GM12874 (cell line): ENCODE measurements around the gene RFX5.

Experiments
- CTCF ChIP-seq: IDR thresholded peaks from 2 replicates; pipeline ENCODE4 v1.5.1; 2011; ENCODE audit warnings: low read depth, mild to moderate bottlenecking, control low read depth, low read length, moderate library complexity; ENCODE audit not compliant: insufficient read depth

Gene RFX5

GRCh38 chr1:151334822-151335221 is 12.2 kb downstream of the RFX5 start:
- no peak for TF ChIP-seq CTCF

DNA sequence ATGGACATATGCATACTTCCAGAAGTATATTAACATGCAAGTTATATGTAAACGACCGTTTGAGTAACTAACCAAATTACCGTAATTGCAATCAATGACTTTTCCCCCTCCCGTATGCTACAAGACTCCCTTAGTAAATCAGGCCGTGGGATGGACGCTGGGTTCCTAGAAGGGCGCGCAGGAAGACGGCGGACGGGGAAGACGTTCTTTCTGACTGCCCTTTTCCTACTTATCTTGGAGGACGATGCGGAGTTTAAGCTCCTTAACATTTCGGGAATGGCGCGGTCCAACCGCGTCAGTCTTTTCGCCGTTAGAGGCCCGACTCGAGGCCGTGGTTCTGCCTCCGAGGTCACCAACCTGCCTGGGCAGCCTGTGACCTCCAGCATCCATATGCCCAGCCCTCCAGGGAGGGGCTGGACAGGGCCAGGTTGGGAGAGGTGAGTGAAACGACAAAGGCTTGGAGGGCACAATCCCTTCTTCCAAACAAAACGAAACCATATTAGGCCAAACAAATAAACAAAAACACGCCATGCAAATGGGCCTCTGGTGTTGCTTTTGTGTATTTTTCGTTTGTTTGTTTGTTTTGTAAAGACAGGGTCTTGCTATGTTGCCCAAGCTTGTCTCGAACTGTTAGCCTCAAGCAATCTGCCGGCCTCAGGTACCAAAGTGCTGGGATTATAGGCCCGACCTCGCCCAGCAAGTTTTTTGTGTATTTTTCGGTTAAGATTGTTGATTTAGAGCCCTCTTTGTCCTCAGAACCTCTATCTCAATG is 19.0 kb downstream of the RFX5 start:
- TF ChIP-seq CTCF, result no peak

DNA sequence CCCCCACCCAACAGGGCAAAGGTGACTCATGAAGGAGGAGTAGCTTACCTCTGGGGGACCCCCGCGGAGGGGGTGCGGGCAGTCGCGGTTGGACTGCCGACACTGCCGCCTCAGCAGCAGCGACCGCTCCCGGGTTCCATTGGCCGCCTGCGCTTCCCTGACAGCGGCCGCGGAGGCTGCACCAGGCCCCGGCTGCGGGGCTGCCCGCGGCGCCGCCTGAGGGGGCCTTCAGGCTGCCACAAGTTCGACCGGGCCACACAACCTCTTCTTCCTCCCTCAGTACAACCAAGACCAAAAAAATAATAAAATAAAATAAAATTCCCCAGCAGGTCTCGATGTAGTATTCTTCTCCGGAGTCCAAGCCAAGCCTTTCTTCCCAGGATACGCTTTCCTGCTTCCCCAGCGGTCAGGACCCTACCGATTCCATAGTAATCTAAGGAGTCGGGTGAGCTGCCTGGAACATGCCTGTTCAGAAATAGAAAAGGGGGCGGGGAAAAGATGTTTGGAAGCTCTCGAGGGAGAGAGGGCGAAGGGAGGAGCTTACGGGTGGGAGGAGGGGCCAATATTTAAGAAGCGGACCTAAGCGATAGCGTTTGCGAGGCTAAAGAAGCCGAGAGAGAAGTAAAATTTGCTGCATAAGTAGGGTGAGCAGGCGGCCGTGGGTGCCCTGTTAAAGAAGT is 19.7 kb downstream of the RFX5 start, which contains the start of gene PI4KB:
Gene PI4KB, minus strand, starts transcription at position 194 of the 680 bp plus-strand sequence. CDS start 10,935 bp downstream, outside the sequence.
- TF ChIP-seq CTCF, result no peak

GRCh38 chr1:151326619-151327222 is 20.3 kb downstream of the RFX5 start:
- no peak for TF ChIP-seq CTCF

GRCh38 chr1:151325646-151326429 is 21.2 kb downstream of the RFX5 start:
- TF ChIP-seq CTCF, result no peak

DNA sequence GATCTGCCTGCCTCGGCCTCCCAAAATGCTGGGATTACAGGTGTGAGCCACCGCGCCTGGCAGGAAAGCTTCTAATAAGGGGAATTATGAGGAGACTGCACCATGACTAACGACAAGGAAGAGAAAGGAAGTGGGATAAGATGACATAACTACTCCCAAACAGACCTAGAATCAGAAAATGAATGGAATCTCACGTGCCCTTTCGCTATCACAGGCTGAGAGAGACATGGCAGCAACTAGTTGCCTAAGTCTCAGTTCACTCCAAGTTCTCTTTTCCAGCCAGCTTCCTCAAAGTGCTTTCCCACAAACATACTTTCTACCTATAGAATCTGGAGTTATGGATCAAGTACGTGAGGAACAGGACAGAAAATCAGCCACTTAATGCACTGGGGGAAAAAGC is 21.8 kb downstream of the RFX5 start:
- no peak for TF ChIP-seq CTCF

DNA sequence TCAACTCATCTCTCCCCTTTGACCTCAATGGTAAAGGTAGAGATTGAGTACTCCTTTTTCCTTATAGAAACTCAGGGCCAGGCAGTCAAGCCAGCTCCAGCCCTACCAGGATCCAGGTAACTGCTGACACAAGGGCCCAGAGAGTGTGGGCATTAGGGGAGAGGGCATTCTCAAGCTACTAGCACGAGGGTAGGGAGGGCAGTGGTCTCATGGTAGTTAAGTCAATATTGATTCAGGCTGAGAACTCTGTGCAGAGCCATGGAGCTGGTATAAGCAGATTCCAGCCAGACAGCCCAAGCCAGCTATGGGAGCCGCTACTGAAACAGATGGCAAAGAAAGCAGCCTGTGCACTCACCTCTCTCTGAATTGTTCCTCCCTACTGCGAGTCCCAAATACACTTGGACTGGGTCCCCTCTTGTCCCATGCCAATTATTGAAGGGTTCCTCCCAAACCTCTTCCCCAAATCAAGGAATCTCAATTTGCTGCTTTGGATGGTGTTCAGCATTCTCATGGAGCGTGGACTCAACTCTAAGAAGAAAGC is 22.6 kb downstream of the RFX5 start:
- no peak for TF ChIP-seq CTCF
